Caco-2 (cell line): Measurements from ENCODE around the gene C2. TPM values are rescaled to one million over a fixed set of nuclear protein-coding genes. Genes with fewer than 3 reads are reported as not detected.

Source experiments
- BruUV-seq: library from RNA; stranded (reverse); fragments of 400-500 nt; replicated peaks from 2 replicates; lab custom pipeline; 2021; lab: Mats Ljungman, UMichigan
- CTCF ChIA-PET: fragments of 300-600 bp; sonication (Branson Sonifier 250); formaldehyde crosslinking; loops from one replicate; lab custom pipeline; 2022; ENCODE audit warnings: antibody characterized with exemption; lab: Charles Lee
- POLR2A ChIA-PET: fragments of 300-600 bp; sonication (Branson Sonifier 250); formaldehyde crosslinking; loops from one replicate; lab custom pipeline; 2022; ENCODE audit warnings: antibody characterized with exemption; lab: Charles Lee
- DNase-seq, 2 experiments: peaks; one replicate each; pipeline versions ENCODE4 v3.0.0 to v3.0.0-alpha.2; 2020 to 2022
- H3K27me3 ChIP-seq: replicated peaks from 2 replicates; pipeline ENCODE4 v1.6.0; 2011; ENCODE audit warnings: low read length; ENCODE audit not compliant: control insufficient read depth, insufficient read depth
- H3K36me3 ChIP-seq: 2 replicates; pipeline ENCODE4 v1.5.1; 2011; ENCODE audit warnings: low read length; ENCODE audit not compliant: control insufficient read depth, insufficient read depth
- H3K4me1 ChIP-seq: fragments of 250-450 bp; sonication (Bioruptor Pico); 2 replicates; pipeline ENCODE4 v1.5.1; 2020; ENCODE audit warnings: mild to moderate bottlenecking
- H3K4me3 ChIP-seq: 2 replicates; pipeline ENCODE4 v1.5.1; 2011; ENCODE audit warnings: low read depth, mild to moderate bottlenecking, control low read depth, low read length
- H3K9me3 ChIP-seq: fragments of 250-450 bp; sonication (Bioruptor Pico); 2 replicates; pipeline ENCODE4 v1.5.1; 2020; ENCODE audit warnings: mild to moderate bottlenecking, moderate library complexity
- H3K27ac Mint-ChIP-seq: one replicate; pipeline ENCODE4 v1.8.0; 2022; ENCODE audit warnings: mixed read lengths; ENCODE audit not compliant: unreplicated experiment
- H3K27me3 Mint-ChIP-seq: one replicate; pipeline ENCODE4 v1.8.0; 2022; ENCODE audit warnings: mixed read lengths; ENCODE audit not compliant: insufficient read depth, unreplicated experiment
- H3K36me3 Mint-ChIP-seq: one replicate; pipeline ENCODE4 v1.8.0; 2022; ENCODE audit warnings: mild to moderate bottlenecking, mixed read lengths; ENCODE audit not compliant: insufficient read depth, unreplicated experiment
- H3K4me1 Mint-ChIP-seq: one replicate; pipeline ENCODE4 v1.8.0; 2022; ENCODE audit warnings: low read depth, mixed read lengths; ENCODE audit not compliant: unreplicated experiment
- H3K4me3 Mint-ChIP-seq: one replicate; pipeline ENCODE4 v1.8.0; 2022; ENCODE audit warnings: mild to moderate bottlenecking, moderate library complexity, mixed read lengths; ENCODE audit not compliant: unreplicated experiment
- H3K9me3 Mint-ChIP-seq: one replicate; pipeline ENCODE4 v1.8.0; 2022; ENCODE audit warnings: mixed read lengths; ENCODE audit not compliant: unreplicated experiment
- intact Hi-C: fragments of 100-400 bp; cut with micrococcal nuclease; formaldehyde crosslinking; loops from one replicate; pipeline ENCODE4 v1.10.0; 2022; ENCODE audit not compliant: unreplicated experiment
- total RNA-seq: library from RNA; stranded (reverse); gene quantifications from 2 replicates; pipeline ENCODE4 v1.2.3, GENCODE V29; 2022
- TF ChIP-seq, protein P1 (sequence below), 2 experiments: fragments of 200-600 bp in 1 of 2; IDR thresholded peaks; 1 replicate in 1 of 2; 2 replicates in 1 of 2; pipeline versions ENCODE4 v1.5.1 to v1.8.0; 2011 to 2022; ENCODE audit warnings: antibody characterized with exemption in 1 of 2, control low read depth in 1 of 2, inconsistent platforms in 1 of 2, low read depth in 1 of 2, low read length in 1 of 2, mild to moderate bottlenecking in 1 of 2, moderate library complexity in 1 of 2; ENCODE audit not compliant: insufficient read depth in 1 of 2, severe bottlenecking in 1 of 2, unreplicated experiment in 1 of 2

C2 gene
- total RNA-seq, 1 experiment from 2014 or later: 4.8 TPM

DNA sequence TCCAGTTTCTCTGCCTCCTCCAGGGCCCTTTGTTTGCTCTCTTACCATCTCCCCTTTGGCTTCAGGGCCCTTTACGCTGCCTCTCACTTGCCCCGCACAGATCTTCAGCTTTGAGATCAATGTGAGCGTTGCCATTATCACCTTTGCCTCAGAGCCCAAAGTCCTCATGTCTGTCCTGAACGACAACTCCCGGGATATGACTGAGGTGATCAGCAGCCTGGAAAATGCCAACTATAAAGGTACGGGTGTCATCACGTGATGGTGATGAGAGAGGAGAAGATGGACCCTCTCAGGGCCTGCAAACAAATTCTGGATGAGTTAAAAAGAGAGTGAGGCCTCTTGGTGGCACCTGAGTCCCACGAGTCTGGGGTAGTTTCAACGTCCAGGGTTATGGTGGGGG lies 8.3 kb downstream of the C2 start:
- Mint-ChIP-seq H3K36me3 (no peaks in the 10 kb centered on the region), H3K9me3 (no peaks in the 10 kb centered on the region), H3K27ac (no peak overlapping the region), H3K4me3 (no peak overlapping the region), H3K4me1 (peaks cover 8% of the 10 kb centered on the region), H3K27me3 (no peaks in the 10 kb centered on the region)
- no peaks in the 10 kb centered on the region for H3K9me3 ChIP-seq
- TF ChIP-seq, protein P1, sequence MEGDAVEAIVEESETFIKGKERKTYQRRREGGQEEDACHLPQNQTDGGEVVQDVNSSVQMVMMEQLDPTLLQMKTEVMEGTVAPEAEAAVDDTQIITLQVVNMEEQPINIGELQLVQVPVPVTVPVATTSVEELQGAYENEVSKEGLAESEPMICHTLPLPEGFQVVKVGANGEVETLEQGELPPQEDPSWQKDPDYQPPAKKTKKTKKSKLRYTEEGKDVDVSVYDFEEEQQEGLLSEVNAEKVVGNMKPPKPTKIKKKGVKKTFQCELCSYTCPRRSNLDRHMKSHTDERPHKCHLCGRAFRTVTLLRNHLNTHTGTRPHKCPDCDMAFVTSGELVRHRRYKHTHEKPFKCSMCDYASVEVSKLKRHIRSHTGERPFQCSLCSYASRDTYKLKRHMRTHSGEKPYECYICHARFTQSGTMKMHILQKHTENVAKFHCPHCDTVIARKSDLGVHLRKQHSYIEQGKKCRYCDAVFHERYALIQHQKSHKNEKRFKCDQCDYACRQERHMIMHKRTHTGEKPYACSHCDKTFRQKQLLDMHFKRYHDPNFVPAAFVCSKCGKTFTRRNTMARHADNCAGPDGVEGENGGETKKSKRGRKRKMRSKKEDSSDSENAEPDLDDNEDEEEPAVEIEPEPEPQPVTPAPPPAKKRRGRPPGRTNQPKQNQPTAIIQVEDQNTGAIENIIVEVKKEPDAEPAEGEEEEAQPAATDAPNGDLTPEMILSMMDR (IDR thresholded peaks at IDR 0.05; ENCODE audit: insufficient read depth in 1 of 2, low read depth in 1 of 2, low read length in 1 of 2, severe bottlenecking in 1 of 2, unreplicated experiment in 1 of 2): no peak
- H3K27me3 ChIP-seq: no peaks in the 10 kb centered on the region
- peaks cover 11% of the 10 kb centered on the region for H3K4me1 ChIP-seq
- no TSS peak for BruUV-seq
- no peaks in the 10 kb centered on the region for H3K36me3 ChIP-seq
- intact Hi-C loops: no loop called here
- no peak overlapping the region for H3K4me3 ChIP-seq
- POLR2A ChIA-PET: no interaction called here
- DNase-seq: no peak
- CTCF ChIA-PET: interaction anchor here (0.6 kb wide), 1 partner anchor 16 kb away, joined by 3 read pairs; no protein-coding TSS in a partner anchor

DNA sequence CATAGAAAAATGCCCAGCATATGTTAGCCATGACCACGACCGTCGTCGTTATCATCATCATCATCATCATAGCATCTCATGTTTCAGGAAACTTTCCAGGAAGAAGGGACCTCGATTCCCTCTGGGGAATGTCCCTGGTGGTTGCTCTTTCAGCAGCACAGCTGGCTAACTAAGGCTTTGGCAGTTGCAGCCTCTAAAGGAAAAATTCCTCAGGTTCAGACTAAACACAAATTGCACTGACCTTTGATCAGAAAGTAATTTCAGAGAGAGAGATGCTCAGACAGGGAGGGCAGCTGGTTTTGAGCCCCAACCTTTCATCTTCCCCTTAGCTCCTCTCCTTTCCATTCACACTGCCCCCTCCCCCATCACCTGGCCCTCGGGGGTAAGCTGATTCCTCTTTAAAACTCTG lies 12.7 kb downstream of the C2 start:
- TF ChIP-seq, protein P1 (IDR thresholded peaks at IDR 0.05; ENCODE audit: insufficient read depth in 1 of 2, low read depth in 1 of 2, low read length in 1 of 2, severe bottlenecking in 1 of 2, unreplicated experiment in 1 of 2): peak; percentile 8
- DNase-seq: peak; percentile 66 to 73
- no peaks in the 10 kb centered on the region for H3K36me3 ChIP-seq
- intact Hi-C loops: loop anchor here (1.0 to 5.0 kb wide), 4 partner anchors 12 to 1452 kb away; partner anchors contain the start of genes KIFC1 and ZBTB12
- no peaks in the 10 kb centered on the region for H3K27me3 ChIP-seq
- peaks cover 1% of the 10 kb centered on the region for H3K36me3 Mint-ChIP-seq
- POLR2A ChIA-PET: interaction anchor here (0.8 kb wide), 1 partner anchor 31 kb away, joined by 3 read pairs; the partner anchor contains the start of gene DXO
- no peaks in the 10 kb centered on the region for H3K27me3 Mint-ChIP-seq
- H3K4me1 ChIP-seq: peaks cover 28% of the 10 kb centered on the region
- peak overlapping the region; percentile 89 for H3K27ac Mint-ChIP-seq
- BruUV-seq: no TSS peak
- H3K9me3 Mint-ChIP-seq: no peaks in the 10 kb centered on the region
- CTCF ChIA-PET: interaction anchor here (0.5 to 1.4 kb wide), 4 partner anchors 11 to 110 kb away, joined by 3 to 13 read pairs (median 6); no protein-coding TSS in a partner anchor
- peak overlapping the region; percentile 42 for H3K4me3 Mint-ChIP-seq
- H3K9me3 ChIP-seq: no peaks in the 10 kb centered on the region
- H3K4me3 ChIP-seq: no peak overlapping the region
- peaks cover 26% of the 10 kb centered on the region for H3K4me1 Mint-ChIP-seq

DNA sequence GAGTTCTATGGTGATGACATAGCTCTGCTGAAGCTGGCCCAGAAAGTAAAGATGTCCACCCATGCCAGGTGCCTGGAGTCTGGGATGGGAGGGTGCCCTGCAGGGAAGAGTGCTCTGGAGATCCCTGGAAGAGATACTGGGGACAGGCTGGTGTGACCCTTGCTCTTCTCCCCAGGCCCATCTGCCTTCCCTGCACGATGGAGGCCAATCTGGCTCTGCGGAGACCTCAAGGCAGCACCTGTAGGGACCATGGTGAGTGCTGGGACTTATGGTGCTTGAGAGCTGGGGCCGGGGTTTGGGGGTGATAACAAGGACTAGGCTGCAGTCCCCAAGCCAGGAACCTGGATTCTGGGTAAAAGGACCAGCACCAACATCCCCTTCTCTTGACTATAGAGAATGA lies 16.2 kb downstream of the C2 start:
- H3K36me3 Mint-ChIP-seq: peaks cover 14% of the 10 kb centered on the region
- TF ChIP-seq, protein P1 (IDR thresholded peaks at IDR 0.05; ENCODE audit: insufficient read depth in 1 of 2, low read depth in 1 of 2, low read length in 1 of 2, severe bottlenecking in 1 of 2, unreplicated experiment in 1 of 2): no peak
- peaks cover 50% of the 10 kb centered on the region for H3K4me1 Mint-ChIP-seq
- no peak overlapping the region for H3K4me3 Mint-ChIP-seq
- ChIA-PET CTCF (no interaction called here), POLR2A (no interaction called here)
- no peaks in the 10 kb centered on the region for H3K9me3 Mint-ChIP-seq
- Histone ChIP-seq H3K4me3 (no peak overlapping the region), H3K36me3 (no peaks in the 10 kb centered on the region), H3K9me3 (no peaks in the 10 kb centered on the region), H3K4me1 (peaks cover 45% of the 10 kb centered on the region), H3K27me3 (no peaks in the 10 kb centered on the region)
- intact Hi-C loops: loop anchor here (5.0 kb wide), 1 partner anchor 1449 kb away; the partner anchor contains the start of gene KIFC1
- H3K27me3 Mint-ChIP-seq: no peaks in the 10 kb centered on the region
- no TSS peak for BruUV-seq
- H3K27ac Mint-ChIP-seq: peak overlapping the region; percentile 94
- DNase-seq: no peak
